IMR-90 (cell line): Measurements from ENCODE around the gene SCAF11. TPM values are rescaled to one million over a fixed set of nuclear protein-coding genes. Genes with fewer than 3 reads are reported as not detected.

Experiments
- ATAC-seq: fragments of 200-7000 bp; cut with Tn5 transposase; 2 replicates; pipeline ENCODE4 v1.9.1; 2020; ENCODE audit warnings: low read depth, mild to moderate bottlenecking, moderate library complexity
- BruUV-seq: library from RNA; stranded (reverse); fragments of 400-500 nt; replicated peaks from 2 replicates; lab custom pipeline; 2021; lab: Mats Ljungman, UMichigan
- CTCF ChIA-PET: fragments of 300-600 bp; formaldehyde crosslinking; extraction: SDS; loops from one replicate; lab custom pipeline; 2021; ENCODE audit warnings: antibody characterized with exemption; lab: Yijun Ruan, JAX
- POLR2A ChIA-PET: fragments of 300-600 bp; sonication (Branson Sonifier 250); formaldehyde crosslinking; loops from one replicate; lab custom pipeline; 2022; ENCODE audit warnings: antibody characterized with exemption; ENCODE audit not compliant: unreplicated experiment; lab: Charles Lee
- DNase-seq: peaks from one replicate; pipeline ENCODE4 v3.0.0; 2013
- H2AFZ ChIP-seq: replicated peaks from 2 replicates; pipeline ENCODE3; 2013; ENCODE audit warnings: low read length, mild to moderate bottlenecking; ENCODE audit not compliant: poor library complexity
- H2AK5ac ChIP-seq: 2 replicates; pipeline ENCODE4 v1.6.1; 2013; ENCODE audit warnings: low read depth, low read length, inconsistent platforms
- H2AK9ac ChIP-seq: replicated peaks from 2 replicates; pipeline ENCODE3; 2013; ENCODE audit warnings: mild to moderate bottlenecking, low read depth, low read length, moderate library complexity; ENCODE audit not compliant: poor library complexity
- H2BK120ac ChIP-seq: 2 replicates; pipeline ENCODE4 v1.6.1; 2013; ENCODE audit warnings: low read depth, low read length, inconsistent platforms
- H2BK15ac ChIP-seq: 3 replicates; pipeline ENCODE4 v1.6.1; 2013; ENCODE audit warnings: low read depth, low read length, inconsistent platforms
- H2BK20ac ChIP-seq: 2 replicates; pipeline ENCODE4 v1.6.1; 2013; ENCODE audit warnings: low read depth, mild to moderate bottlenecking, inconsistent platforms, low read length, moderate library complexity
- H2BK5ac ChIP-seq: 2 replicates; pipeline ENCODE4 v1.6.1; 2013; ENCODE audit warnings: mild to moderate bottlenecking, low read depth, low read length, inconsistent platforms; ENCODE audit not compliant: poor library complexity, severe bottlenecking
- H3K14ac ChIP-seq: replicated peaks from 2 replicates; pipeline ENCODE4 v1.6.1; 2013; ENCODE audit warnings: low read depth, low read length, inconsistent platforms
- H3K18ac ChIP-seq: 2 replicates; pipeline ENCODE4 v1.6.1; 2013; ENCODE audit warnings: low read depth, low read length, control low read depth
- H3K23ac ChIP-seq: 2 replicates; pipeline ENCODE4 v1.6.1; 2013; ENCODE audit warnings: low read depth, low read length, inconsistent platforms
- H3K27ac ChIP-seq: 2 replicates; pipeline ENCODE4 v1.5.1; 2013; ENCODE audit warnings: mild to moderate bottlenecking, control low read depth, low read length; ENCODE audit not compliant: insufficient read depth
- H3K27me3 ChIP-seq: 2 replicates; pipeline ENCODE4 v1.6.1; 2013; ENCODE audit warnings: low read length; ENCODE audit not compliant: control insufficient read depth, insufficient read depth
- H3K36me3 ChIP-seq: 2 replicates; pipeline ENCODE4 v1.6.1; 2013; ENCODE audit warnings: low read length, mixed read lengths; ENCODE audit not compliant: control insufficient read depth, insufficient read depth
- H3K4ac ChIP-seq: 2 replicates; pipeline ENCODE4 v1.6.1; 2013; ENCODE audit warnings: low read depth, low read length, inconsistent platforms
- H3K4me1 ChIP-seq: 2 replicates; pipeline ENCODE4 v1.6.1; 2013; ENCODE audit warnings: low read length, mixed read lengths; ENCODE audit not compliant: control insufficient read depth, insufficient read depth
- H3K4me2 ChIP-seq: 2 replicates; pipeline ENCODE4 v1.6.1; 2013; ENCODE audit warnings: low read depth, mild to moderate bottlenecking, control low read depth, low read length, moderate library complexity
- H3K4me3 ChIP-seq: 2 replicates; pipeline ENCODE4 v1.5.1; 2013; ENCODE audit warnings: low read depth, mild to moderate bottlenecking, control low read depth, low read length, moderate library complexity; ENCODE audit not compliant: insufficient read depth
- H3K56ac ChIP-seq: 2 replicates; pipeline ENCODE4 v1.6.1; 2013; ENCODE audit warnings: low read length, inconsistent platforms; ENCODE audit not compliant: insufficient read depth; ENCODE audit errors: extremely low read depth
- H3K79me1 ChIP-seq, 2 experiments: 2 replicates each; pipeline ENCODE4 v1.6.1; 2013; ENCODE audit warnings: low read length in 2 of 2, inconsistent platforms in 1 of 2, low read depth in 1 of 2
- H3K9ac ChIP-seq: 2 replicates; pipeline ENCODE4 v1.6.1; 2013; ENCODE audit warnings: low read depth, low read length, control low read depth
- H3K9me1 ChIP-seq: 2 replicates; pipeline ENCODE4 v1.6.1; 2013; ENCODE audit warnings: low read length, inconsistent platforms; ENCODE audit not compliant: insufficient read depth
- H3K9me3 ChIP-seq: 2 replicates; pipeline ENCODE4 v1.6.1; 2013; ENCODE audit warnings: low read length; ENCODE audit not compliant: control insufficient read depth, insufficient read depth
- H4K20me1 ChIP-seq: 2 replicates; pipeline ENCODE4 v1.6.1; 2013; ENCODE audit warnings: low read length, inconsistent platforms; ENCODE audit not compliant: insufficient read depth
- H4K5ac ChIP-seq: 2 replicates; pipeline ENCODE4 v1.6.1; 2013; ENCODE audit warnings: mild to moderate bottlenecking, low read depth, low read length, control low read depth
- H4K8ac ChIP-seq, 2 experiments: 2 replicates each; pipeline ENCODE4 v1.6.1; 2013; ENCODE audit warnings: low read depth in 2 of 2, low read length in 2 of 2, control low read depth in 1 of 2, inconsistent platforms in 1 of 2
- H4K91ac ChIP-seq: 2 replicates; pipeline ENCODE4 v1.6.1; 2013; ENCODE audit warnings: low read depth, low read length, inconsistent platforms; ENCODE audit not compliant: insufficient read depth
- BHLHE40 ChIP-seq: fragments of 150-350 bp; IDR thresholded peaks from 2 replicates; pipeline ENCODE4 v1.6.1; 2016; ENCODE audit warnings: mild to moderate bottlenecking, low read depth, low read length
- CEBPB ChIP-seq: IDR thresholded peaks from 2 replicates; pipeline ENCODE4 v1.6.1; 2012; ENCODE audit warnings: low read depth, low read length, improper control_type of control experiment
- CHD1 ChIP-seq: IDR thresholded peaks from 2 replicates; pipeline ENCODE4 v1.6.1; 2012; ENCODE audit warnings: low read depth, low read length, improper control_type of control experiment
- FOS ChIP-seq: fragments of 150-350 bp; IDR thresholded peaks from 2 replicates; pipeline ENCODE4 v1.6.1; 2016; ENCODE audit warnings: low read depth, low read length
- MAFK ChIP-seq: IDR thresholded peaks from 2 replicates; pipeline ENCODE4 v1.6.1; 2012; ENCODE audit warnings: low read depth, low read length, improper control_type of control experiment
- MAZ ChIP-seq: IDR thresholded peaks from 2 replicates; pipeline ENCODE4 v1.6.1; 2012; ENCODE audit warnings: low read depth, mild to moderate bottlenecking, low read length, improper control_type of control experiment, moderate library complexity, borderline replicate concordance
- MXI1 ChIP-seq: IDR thresholded peaks from 2 replicates; pipeline ENCODE4 v1.6.1; 2012; ENCODE audit warnings: low read depth, mild to moderate bottlenecking, low read length, moderate library complexity, borderline replicate concordance
- NFE2L2 ChIP-seq: fragments of 150-350 bp; IDR thresholded peaks from 2 replicates; pipeline ENCODE4 v1.6.1; 2016; ENCODE audit warnings: low read depth, mild to moderate bottlenecking, low read length
- POLR2A ChIP-seq: IDR thresholded peaks from 2 replicates; pipeline ENCODE4 v1.6.1; 2012; ENCODE audit warnings: mild to moderate bottlenecking, low read depth, low read length
- RAD21 ChIP-seq: IDR thresholded peaks from 2 replicates; pipeline ENCODE4 v1.6.1; 2012; ENCODE audit warnings: low read length, improper control_type of control experiment
- RCOR1 ChIP-seq: IDR thresholded peaks from 2 replicates; pipeline ENCODE4 v1.6.1; 2012; ENCODE audit warnings: mild to moderate bottlenecking, low read length, improper control_type of control experiment; ENCODE audit not compliant: insufficient replicate concordance
- RFX5 ChIP-seq: IDR thresholded peaks from 2 replicates; pipeline ENCODE4 v1.8.0; 2012; ENCODE audit warnings: low read depth, mild to moderate bottlenecking, low read length, moderate library complexity
- SMC3 ChIP-seq: fragments of 150-350 bp; IDR thresholded peaks from 2 replicates; pipeline ENCODE4 v1.6.1; 2016; ENCODE audit warnings: low read depth, mild to moderate bottlenecking, antibody characterized with exemption, low read length, moderate library complexity
- USF2 ChIP-seq: fragments of 150-350 bp; IDR thresholded peaks from 2 replicates; pipeline ENCODE4 v1.6.1; 2017; ENCODE audit warnings: mild to moderate bottlenecking, antibody characterized with exemption, low read length, low read depth
- WGBS, 2 experiments: methylation state at CpG; one replicate each; pipeline versions ENCODE4 v1.1.5 to v1.1.7; 2013; ENCODE audit warnings: missing lambda C conversion rate in 2 of 2; ENCODE audit not compliant: insufficient read length in 1 of 2; ENCODE audit errors: extremely low coverage in 2 of 2; 5-methylcytosine and 5-hydroxymethylcytosine counted together
- dilution Hi-C: fragments of 300-500 bp; cut with HindIII; formaldehyde crosslinking; loops from one replicate; pipeline ENCODE4 v1.14.3; 2018; ENCODE audit warnings: low sequenced_read_pairs; ENCODE audit not compliant: unreplicated experiment
- in situ Hi-C: fragments of 300-500 bp; cut with MboI; formaldehyde crosslinking; loops from 3 replicates; pipeline ENCODE4 v1.14.3; 2019; ENCODE audit warnings: low sequenced_read_pairs, inconsistent platforms, mixed read lengths
- intact Hi-C: fragments of 100-400 bp; cut with micrococcal nuclease; formaldehyde crosslinking; loops from 2 replicates; pipeline ENCODE4 v1.10.0; 2022
- polyA plus RNA-seq, 3 experiments: library from polyadenylated mRNA; depleted of rRNA; stranded (reverse); fragments of >200 nt; gene quantifications; 2 replicates each; pipeline ENCODE4 v1.2.3, GENCODE V29; 2012; ENCODE audit warnings: low replicate concordance in 1 of 3
- total RNA-seq: library from RNA; depleted of rRNA; stranded (reverse); fragments of >200 nt; gene quantifications from 2 replicates; pipeline ENCODE4 v1.2.3, GENCODE V29; 2012
- TF ChIP-seq, protein P1 (sequence below): conservative IDR thresholded peaks from 2 replicates; pipeline ENCODE4 v1.5.1; 2012; ENCODE audit warnings: mild to moderate bottlenecking, low read depth, low read length, improper control_type of control experiment
- TF ChIP-seq, protein P2 (sequence below): fragments of 150-350 bp; IDR thresholded peaks from 2 replicates; pipeline ENCODE4 v1.6.1; 2016; ENCODE audit warnings: low read depth, mild to moderate bottlenecking, low read length, moderate library complexity, borderline replicate concordance

SCAF11 gene
- total and polyA plus RNA-seq, 2 of the 4 experiments (the other 2 are of a cell fraction): 33.9 to 70.4 TPM

GRCh38 chr12:45928309-45928708 is 62.1 kb downstream of the SCAF11 start:
- H4K5ac ChIP-seq: no peak overlapping the region
- intact Hi-C loops (no loop called here), in situ Hi-C loops (no loop called here), dilution Hi-C loops (no loop called here)
- ATAC-seq: no peak
- no peak overlapping the region for H3K4me2 ChIP-seq
- no peaks in the 10 kb centered on the region for H4K20me1 ChIP-seq
- H2BK120ac ChIP-seq: no peak overlapping the region
- BruUV-seq: no TSS peak
- H4K91ac ChIP-seq: no peak overlapping the region
- no peak overlapping the region for H3K4ac ChIP-seq
- no peak overlapping the region for H4K8ac ChIP-seq
- no peak overlapping the region for H3K23ac ChIP-seq
- no CpG with 5 or more reads among the region's 2 CpGs for WGBS, 2 experiments
- no peak overlapping the region for H3K4me3 ChIP-seq
- ChIA-PET POLR2A (no interaction called here), CTCF (no interaction called here)
- DNase-seq: no peak
- H3K9me3 ChIP-seq: no peaks in the 10 kb centered on the region
- TF ChIP-seq, protein P1, sequence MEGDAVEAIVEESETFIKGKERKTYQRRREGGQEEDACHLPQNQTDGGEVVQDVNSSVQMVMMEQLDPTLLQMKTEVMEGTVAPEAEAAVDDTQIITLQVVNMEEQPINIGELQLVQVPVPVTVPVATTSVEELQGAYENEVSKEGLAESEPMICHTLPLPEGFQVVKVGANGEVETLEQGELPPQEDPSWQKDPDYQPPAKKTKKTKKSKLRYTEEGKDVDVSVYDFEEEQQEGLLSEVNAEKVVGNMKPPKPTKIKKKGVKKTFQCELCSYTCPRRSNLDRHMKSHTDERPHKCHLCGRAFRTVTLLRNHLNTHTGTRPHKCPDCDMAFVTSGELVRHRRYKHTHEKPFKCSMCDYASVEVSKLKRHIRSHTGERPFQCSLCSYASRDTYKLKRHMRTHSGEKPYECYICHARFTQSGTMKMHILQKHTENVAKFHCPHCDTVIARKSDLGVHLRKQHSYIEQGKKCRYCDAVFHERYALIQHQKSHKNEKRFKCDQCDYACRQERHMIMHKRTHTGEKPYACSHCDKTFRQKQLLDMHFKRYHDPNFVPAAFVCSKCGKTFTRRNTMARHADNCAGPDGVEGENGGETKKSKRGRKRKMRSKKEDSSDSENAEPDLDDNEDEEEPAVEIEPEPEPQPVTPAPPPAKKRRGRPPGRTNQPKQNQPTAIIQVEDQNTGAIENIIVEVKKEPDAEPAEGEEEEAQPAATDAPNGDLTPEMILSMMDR: no peak
- no peak for TF ChIP-seq FOS
- no peak for TF ChIP-seq CHD1
- TF ChIP-seq USF2: no peak
- TF ChIP-seq CEBPB: no peak
- no peak for TF ChIP-seq BHLHE40
- TF ChIP-seq, protein P2, sequence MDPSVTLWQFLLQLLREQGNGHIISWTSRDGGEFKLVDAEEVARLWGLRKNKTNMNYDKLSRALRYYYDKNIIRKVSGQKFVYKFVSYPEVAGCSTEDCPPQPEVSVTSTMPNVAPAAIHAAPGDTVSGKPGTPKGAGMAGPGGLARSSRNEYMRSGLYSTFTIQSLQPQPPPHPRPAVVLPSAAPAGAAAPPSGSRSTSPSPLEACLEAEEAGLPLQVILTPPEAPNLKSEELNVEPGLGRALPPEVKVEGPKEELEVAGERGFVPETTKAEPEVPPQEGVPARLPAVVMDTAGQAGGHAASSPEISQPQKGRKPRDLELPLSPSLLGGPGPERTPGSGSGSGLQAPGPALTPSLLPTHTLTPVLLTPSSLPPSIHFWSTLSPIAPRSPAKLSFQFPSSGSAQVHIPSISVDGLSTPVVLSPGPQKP: no peak
- no peak for TF ChIP-seq RCOR1
- TF ChIP-seq RAD21: no peak
- no peak for TF ChIP-seq MAZ
- no peak for TF ChIP-seq MAFK
- no peak for TF ChIP-seq NFE2L2
- TF ChIP-seq POLR2A: no peak
- no peak for TF ChIP-seq RFX5
- no peak for TF ChIP-seq SMC3
- TF ChIP-seq MXI1: no peak
- no peak overlapping the region for H2BK5ac ChIP-seq
- H3K79me1 ChIP-seq: peaks cover 11 to 12% of the 10 kb centered on the region in 2 experiments; a peak in 3 of 4 replicates
- H3K18ac ChIP-seq: no peak overlapping the region
- no peak overlapping the region for H3K9ac ChIP-seq
- H2BK15ac ChIP-seq: no peak overlapping the region
- H3K14ac ChIP-seq: no peak overlapping the region
- no peak overlapping the region for H3K27ac ChIP-seq
- no peak overlapping the region for H3K56ac ChIP-seq
- no peak overlapping the region for H2AK5ac ChIP-seq
- no peaks in the 10 kb centered on the region for H3K4me1 ChIP-seq
- H2BK20ac ChIP-seq: no peak overlapping the region
- H2AK9ac ChIP-seq: no peak overlapping the region
- H3K9me1 ChIP-seq: peaks cover 3% of the 10 kb centered on the region; the same call in 1 of the 2 replicates
- H2AFZ ChIP-seq: no peak overlapping the region
- no peaks in the 10 kb centered on the region for H3K27me3 ChIP-seq
- peaks cover 40% of the 10 kb centered on the region for H3K36me3 ChIP-seq
